DOHH2 (cell line): ENCODE measurements around the gene PRRT1.

Experiments used
- H3F3A ChIP-seq: fragments of 200-600 bp; sonication (generic), shearing (Covaris generic); 2 replicates; pipeline ENCODE4 v1.6.0; 2016; ENCODE audit warnings: antibody characterized with exemption, mild to moderate bottlenecking; ENCODE audit not compliant: control insufficient read depth, insufficient read depth
- H3K27ac ChIP-seq: fragments of 200-600 bp; sonication (generic); 2 replicates; pipeline ENCODE4 v1.5.1; 2014; ENCODE audit warnings: low read depth, mild to moderate bottlenecking, low read length, moderate library complexity
- H3K27me3 ChIP-seq: fragments of 200-600 bp; sonication (generic); 2 replicates; pipeline ENCODE4 v1.6.1; 2014; ENCODE audit warnings: mild to moderate bottlenecking, low read length, mixed read lengths; ENCODE audit not compliant: control insufficient read depth
- H3K36me3 ChIP-seq: fragments of 200-600 bp; sonication (generic); 2 replicates; pipeline ENCODE4 v1.6.1; 2014; ENCODE audit warnings: mild to moderate bottlenecking, low read length, moderate library complexity, mixed read lengths; ENCODE audit not compliant: control insufficient read depth
- H3K4me1 ChIP-seq: fragments of 200-600 bp; sonication (generic); 2 replicates; pipeline ENCODE4 v1.6.1; 2014; ENCODE audit warnings: mild to moderate bottlenecking, low read length, mixed read lengths; ENCODE audit not compliant: control insufficient read depth
- H3K4me2 ChIP-seq: fragments of 200-600 bp; sonication (generic); 2 replicates; pipeline ENCODE4 v1.6.0; 2014; ENCODE audit warnings: mild to moderate bottlenecking, low read length, moderate library complexity
- H3K4me3 ChIP-seq: fragments of 200-600 bp; sonication (generic); 2 replicates; pipeline ENCODE4 v1.5.1; 2014; ENCODE audit warnings: mild to moderate bottlenecking, low read length, mixed read lengths
- H3K79me2 ChIP-seq: fragments of 200-600 bp; sonication (generic); 2 replicates; pipeline ENCODE4 v1.6.1; 2014; ENCODE audit warnings: mild to moderate bottlenecking, low read length, mixed read lengths; ENCODE audit not compliant: control insufficient read depth
- H3K9me2 ChIP-seq: fragments of 200-600 bp; sonication (generic); replicated peaks from 2 replicates; pipeline ENCODE4 v1.6.1; 2014; ENCODE audit warnings: mild to moderate bottlenecking, low read length, mixed read lengths; ENCODE audit not compliant: control insufficient read depth
- H3K9me3 ChIP-seq: fragments of 200-600 bp; sonication (generic); 2 replicates; pipeline ENCODE4 v1.6.1; 2014; ENCODE audit warnings: antibody characterized with exemption, low read length, mixed read lengths; ENCODE audit not compliant: control insufficient read depth, insufficient read depth
- H4K20me1 ChIP-seq: fragments of 200-600 bp; sonication (generic); 2 replicates; pipeline ENCODE4 v1.6.0; 2014; ENCODE audit warnings: low read depth, mild to moderate bottlenecking, antibody characterized with exemption, low read length, moderate library complexity; ENCODE audit not compliant: control insufficient read depth, insufficient read depth
- EZH2phosphoT487 ChIP-seq: fragments of 200-600 bp; sonication (generic); IDR thresholded peaks from 2 replicates; pipeline ENCODE4 v1.6.1; 2017; ENCODE audit warnings: borderline replicate concordance, mild to moderate bottlenecking, antibody characterized with exemption, low read length, moderate library complexity, mixed read lengths
- TF ChIP-seq, protein P1 (sequence below): fragments of 200-600 bp; sonication (generic); IDR thresholded peaks from one replicate; pipeline ENCODE4 v1.5.1; 2014; ENCODE audit warnings: antibody characterized with exemption, mild to moderate bottlenecking, low read depth, low read length; ENCODE audit not compliant: poor library complexity, severe bottlenecking

PRRT1 gene

DNA sequence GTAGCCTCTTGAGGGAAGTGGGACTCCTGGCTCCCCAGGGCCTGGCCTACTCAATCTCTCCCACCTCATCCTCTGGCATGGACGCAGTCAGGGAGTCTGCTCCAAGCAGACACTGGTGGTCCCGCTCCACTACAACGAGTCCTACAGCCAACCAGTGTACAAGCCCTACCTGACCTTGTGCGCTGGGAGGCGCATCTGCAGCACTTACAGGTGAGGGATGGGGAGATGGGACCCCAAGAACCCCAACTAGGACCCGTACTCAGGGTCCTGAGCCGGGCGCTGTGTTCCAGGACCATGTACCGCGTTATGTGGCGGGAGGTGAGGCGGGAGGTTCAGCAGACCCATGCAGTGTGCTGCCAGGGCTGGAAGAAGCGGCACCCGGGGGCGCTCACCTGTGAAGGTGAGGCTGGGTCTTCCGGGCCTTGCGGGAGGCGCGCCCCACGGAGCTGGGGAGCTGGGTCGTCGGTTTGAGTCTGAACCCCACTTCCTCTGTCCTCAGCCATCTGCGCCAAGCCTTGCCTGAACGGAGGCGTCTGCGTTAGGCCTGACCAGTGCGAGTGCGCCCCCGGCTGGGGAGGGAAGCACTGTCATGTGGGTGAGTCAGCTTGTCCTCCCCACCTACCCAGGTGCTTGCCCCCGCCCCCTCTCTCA is 14.8 kb upstream of the PRRT1 start:
- Histone ChIP-seq H3K79me2 (no peaks in the 10 kb centered on the region), H3K9me2 (no peaks in the 10 kb centered on the region), H4K20me1 (no peaks in the 10 kb centered on the region), H3K9me3 (no peaks in the 10 kb centered on the region), H3F3A (no peaks in the 10 kb centered on the region), H3K4me2 (no peak overlapping the region), H3K4me1 (peaks cover 10% of the 10 kb centered on the region), H3K27ac (no peak overlapping the region), H3K4me3 (no peak overlapping the region), H3K27me3 (no peaks in the 10 kb centered on the region), H3K36me3 (peaks cover 48% of the 10 kb centered on the region)
- no peak for TF ChIP-seq EZH2phosphoT487
- TF ChIP-seq, protein P1, sequence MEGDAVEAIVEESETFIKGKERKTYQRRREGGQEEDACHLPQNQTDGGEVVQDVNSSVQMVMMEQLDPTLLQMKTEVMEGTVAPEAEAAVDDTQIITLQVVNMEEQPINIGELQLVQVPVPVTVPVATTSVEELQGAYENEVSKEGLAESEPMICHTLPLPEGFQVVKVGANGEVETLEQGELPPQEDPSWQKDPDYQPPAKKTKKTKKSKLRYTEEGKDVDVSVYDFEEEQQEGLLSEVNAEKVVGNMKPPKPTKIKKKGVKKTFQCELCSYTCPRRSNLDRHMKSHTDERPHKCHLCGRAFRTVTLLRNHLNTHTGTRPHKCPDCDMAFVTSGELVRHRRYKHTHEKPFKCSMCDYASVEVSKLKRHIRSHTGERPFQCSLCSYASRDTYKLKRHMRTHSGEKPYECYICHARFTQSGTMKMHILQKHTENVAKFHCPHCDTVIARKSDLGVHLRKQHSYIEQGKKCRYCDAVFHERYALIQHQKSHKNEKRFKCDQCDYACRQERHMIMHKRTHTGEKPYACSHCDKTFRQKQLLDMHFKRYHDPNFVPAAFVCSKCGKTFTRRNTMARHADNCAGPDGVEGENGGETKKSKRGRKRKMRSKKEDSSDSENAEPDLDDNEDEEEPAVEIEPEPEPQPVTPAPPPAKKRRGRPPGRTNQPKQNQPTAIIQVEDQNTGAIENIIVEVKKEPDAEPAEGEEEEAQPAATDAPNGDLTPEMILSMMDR: peak; percentile 26

DNA sequence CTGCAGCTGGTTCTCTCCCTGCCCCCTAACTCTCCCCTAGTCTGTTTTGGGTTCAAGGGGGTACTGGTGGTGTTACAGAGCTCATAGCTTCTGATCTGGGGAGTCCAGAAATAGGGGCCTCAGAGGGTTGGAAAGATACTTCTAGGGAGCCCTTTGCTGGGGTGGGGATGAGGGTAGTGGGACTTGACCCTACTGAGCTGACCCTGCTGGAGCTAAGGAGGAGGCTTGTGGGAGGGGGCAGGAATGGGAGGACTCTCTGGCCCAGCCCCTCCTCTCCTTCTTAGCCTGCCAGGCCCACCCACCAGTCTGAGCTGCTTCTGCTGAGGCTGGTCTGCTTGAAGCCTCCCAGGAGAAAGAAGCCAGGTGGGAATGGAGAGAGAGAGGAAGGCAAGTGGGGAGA is 12.6 kb upstream of the PRRT1 start, which contains the start of gene EGFL8:
EGFL8 (plus strand) TSS at position 301 of the 400 bp plus-strand sequence. CDS start 1,571 bp downstream, outside the sequence.
- Histone ChIP-seq H3K79me2 (no peaks in the 10 kb centered on the region), H4K20me1 (no peaks in the 10 kb centered on the region), H3K4me2 (no peak within 1 kb of the TSS), H3K9me2 (no peaks in the 10 kb centered on the region), H3K9me3 (no peaks in the 10 kb centered on the region), H3K4me3 (no peak within 1 kb of the TSS), H3K4me1 (peaks cover 10% of the 10 kb centered on the region), H3F3A (no peaks in the 10 kb centered on the region), H3K36me3 (peaks cover 32% of the 10 kb centered on the region), H3K27me3 (no peaks in the 10 kb centered on the region), H3K27ac (no peak within 1 kb of the TSS)
- TF ChIP-seq, protein P1: no peak
- no peak for TF ChIP-seq EZH2phosphoT487

DNA sequence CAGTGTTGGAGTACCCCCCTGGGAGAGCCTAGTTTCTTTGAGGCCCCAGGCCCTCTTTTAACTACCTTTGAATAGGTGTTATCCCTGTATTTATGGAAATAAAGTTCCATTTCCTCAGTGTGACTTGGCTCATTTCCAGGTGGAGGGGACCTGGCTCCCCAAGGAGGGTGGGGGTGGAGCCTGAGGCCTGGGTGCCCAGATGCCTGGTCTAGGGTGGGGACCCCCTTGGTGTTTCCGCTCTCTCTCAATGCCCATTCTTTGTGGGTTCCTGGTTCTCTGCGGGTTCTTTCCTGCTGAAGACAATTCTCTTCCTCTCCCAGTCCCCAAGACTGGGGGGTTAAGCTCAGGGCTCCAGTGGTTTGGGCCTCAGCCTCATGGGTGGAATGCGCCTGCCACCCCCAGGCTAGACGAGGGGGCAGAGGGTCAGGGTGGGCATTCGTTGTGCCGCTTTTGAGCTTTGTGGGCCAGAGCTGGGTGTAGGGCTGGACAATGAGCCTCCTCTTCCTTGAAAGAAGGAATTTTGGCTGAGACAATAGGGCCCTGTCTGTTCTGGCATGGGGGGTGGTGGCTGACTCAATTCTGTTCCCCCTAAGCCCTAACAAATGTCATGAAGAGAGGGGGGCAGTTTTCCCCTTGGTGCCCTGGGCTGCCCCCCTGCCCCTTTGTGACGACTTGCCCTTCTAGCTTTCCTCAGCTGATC is 12.0 kb upstream of the PRRT1 start:
- no peak overlapping the region for H3K27ac ChIP-seq
- no peaks in the 10 kb centered on the region for H3K79me2 ChIP-seq
- TF ChIP-seq, protein P1: no peak
- no peak for TF ChIP-seq EZH2phosphoT487
- H3F3A ChIP-seq: no peaks in the 10 kb centered on the region
- H4K20me1 ChIP-seq: no peaks in the 10 kb centered on the region
- no peak overlapping the region for H3K4me3 ChIP-seq
- H3K36me3 ChIP-seq: peaks cover 28% of the 10 kb centered on the region
- H3K27me3 ChIP-seq: no peaks in the 10 kb centered on the region
- H3K9me2 ChIP-seq: no peaks in the 10 kb centered on the region
- no peak overlapping the region for H3K4me2 ChIP-seq
- no peaks in the 10 kb centered on the region for H3K9me3 ChIP-seq
- H3K4me1 ChIP-seq: peaks cover 10% of the 10 kb centered on the region
